ENCODE measurements around the gene ITGA5. TPM values are rescaled to one million over a fixed set of nuclear protein-coding genes. Genes with fewer than 3 reads are reported as not detected.

Gene ITGA5
- total RNA-seq, 1 experiment from 2014 or later: 49.7 TPM

GRCh38 chr12:54452628-54453027, 33.6 kb upstream of the ITGA5 start:
- Histone ChIP-seq H3K9me3 (ENCODE audit: control insufficient read depth in 1 of 2, insufficient read depth in 1 of 2, low read depth in 1 of 2, low read length in 2 of 2) (no peaks in the 10 kb centered on the region), H3K79me2 (ENCODE audit: insufficient read depth, low read length) (no peaks in the 10 kb centered on the region), H2AFZ (ENCODE audit: low read depth, low read length, poor library complexity, severe bottlenecking) (no peak overlapping the region), H3K27me3 (ENCODE audit: insufficient read depth, low read length) (no peaks in the 10 kb centered on the region), H4K20me1 (ENCODE audit: insufficient read depth) (no peaks in the 10 kb centered on the region), H3K9ac (ENCODE audit: low read length) (no peak overlapping the region), H3K4me2 (ENCODE audit: low read length) (no peak overlapping the region), H3K4me1 (ENCODE audit: control insufficient read depth in 1 of 2, insufficient read depth in 2 of 2, low read length in 2 of 2) (no peaks in the 10 kb centered on the region), H3K4me3 (replicated peaks in 1 of 2; ENCODE audit: low read depth in 1 of 2, low read length in 2 of 2) (no peak overlapping the region), H3K9me2 (ENCODE audit: insufficient read depth) (no peaks in the 10 kb centered on the region), H3K27ac (ENCODE audit: low read depth, low read length) (no peak overlapping the region), H3K36me3 (ENCODE audit: control insufficient read depth in 1 of 2, insufficient read depth in 2 of 2, low read length in 2 of 2) (peaks cover 37 to 42% of the 10 kb centered on the region in 2 experiments)
- intact Hi-C loops (cut with micrococcal nuclease): no loop called here
- ATAC-seq: no peak
- DNase-seq (ENCODE audit: low read depth, low spot score): no peak
- no TSS peak for BruUV-seq (replicated peaks)
- CTCF ChIA-PET: interaction anchor here (1.4 to 2.9 kb wide), 2 partner anchors 11 to 14 kb away, joined by 3 to 11 read pairs; no protein-coding TSS in a partner anchor
- RAD21 ChIA-PET (ENCODE audit: low non-redundant PET in 1 of 2, low total read pairs in 2 of 2, uncharacterized antibody in 2 of 2, unreplicated experiment in 2 of 2): no interaction called here
- TF ChIP-seq ZFX (IDR thresholded peaks at IDR 0.05): no peak
- TF ChIP-seq POLR2AphosphoS5 (IDR thresholded peaks at IDR 0.05; ENCODE audit: low read depth, low read length): no peak
- TF ChIP-seq YY1 (IDR thresholded peaks at IDR 0.05; ENCODE audit: extremely low read depth, insufficient replicate concordance, low read depth, low read length): no peak
- no peak for TF ChIP-seq ATF3 (IDR thresholded peaks at IDR 0.05)
- no peak for TF ChIP-seq CEBPB (IDR thresholded peaks at IDR 0.05; ENCODE audit: low read depth)
- TF ChIP-seq, protein P1, sequence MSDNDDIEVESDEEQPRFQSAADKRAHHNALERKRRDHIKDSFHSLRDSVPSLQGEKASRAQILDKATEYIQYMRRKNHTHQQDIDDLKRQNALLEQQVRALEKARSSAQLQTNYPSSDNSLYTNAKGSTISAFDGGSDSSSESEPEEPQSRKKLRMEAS (IDR thresholded peaks at IDR 0.05): no peak
- TF ChIP-seq, protein P2, sequence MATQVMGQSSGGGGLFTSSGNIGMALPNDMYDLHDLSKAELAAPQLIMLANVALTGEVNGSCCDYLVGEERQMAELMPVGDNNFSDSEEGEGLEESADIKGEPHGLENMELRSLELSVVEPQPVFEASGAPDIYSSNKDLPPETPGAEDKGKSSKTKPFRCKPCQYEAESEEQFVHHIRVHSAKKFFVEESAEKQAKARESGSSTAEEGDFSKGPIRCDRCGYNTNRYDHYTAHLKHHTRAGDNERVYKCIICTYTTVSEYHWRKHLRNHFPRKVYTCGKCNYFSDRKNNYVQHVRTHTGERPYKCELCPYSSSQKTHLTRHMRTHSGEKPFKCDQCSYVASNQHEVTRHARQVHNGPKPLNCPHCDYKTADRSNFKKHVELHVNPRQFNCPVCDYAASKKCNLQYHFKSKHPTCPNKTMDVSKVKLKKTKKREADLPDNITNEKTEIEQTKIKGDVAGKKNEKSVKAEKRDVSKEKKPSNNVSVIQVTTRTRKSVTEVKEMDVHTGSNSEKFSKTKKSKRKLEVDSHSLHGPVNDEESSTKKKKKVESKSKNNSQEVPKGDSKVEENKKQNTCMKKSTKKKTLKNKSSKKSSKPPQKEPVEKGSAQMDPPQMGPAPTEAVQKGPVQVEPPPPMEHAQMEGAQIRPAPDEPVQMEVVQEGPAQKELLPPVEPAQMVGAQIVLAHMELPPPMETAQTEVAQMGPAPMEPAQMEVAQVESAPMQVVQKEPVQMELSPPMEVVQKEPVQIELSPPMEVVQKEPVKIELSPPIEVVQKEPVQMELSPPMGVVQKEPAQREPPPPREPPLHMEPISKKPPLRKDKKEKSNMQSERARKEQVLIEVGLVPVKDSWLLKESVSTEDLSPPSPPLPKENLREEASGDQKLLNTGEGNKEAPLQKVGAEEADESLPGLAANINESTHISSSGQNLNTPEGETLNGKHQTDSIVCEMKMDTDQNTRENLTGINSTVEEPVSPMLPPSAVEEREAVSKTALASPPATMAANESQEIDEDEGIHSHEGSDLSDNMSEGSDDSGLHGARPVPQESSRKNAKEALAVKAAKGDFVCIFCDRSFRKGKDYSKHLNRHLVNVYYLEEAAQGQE (IDR thresholded peaks at IDR 0.05; ENCODE audit: low read depth): no peak
- TF ChIP-seq EZH2 (IDR thresholded peaks at IDR 0.05): no peak
- TF ChIP-seq EGR1 (IDR thresholded peaks at IDR 0.05; ENCODE audit: low read depth): no peak
- TF ChIP-seq ZNF274 (IDR thresholded peaks at IDR 0.05; ENCODE audit: low read depth, low read length): no peak
- TF ChIP-seq JUND (IDR thresholded peaks at IDR 0.05): no peak
- POLR2A ChIA-PET: no interaction called here
